GM04504 (cell line): ENCODE results near the gene BCHE.

Experiments used
- DNase-seq: peaks from one replicate; pipeline ENCODE4 v3.0.0-alpha.2; 2012; ENCODE audit warnings: low read depth

The BCHE gene

GRCh38 chr3:165837058-165837525 lies at the start of gene BCHE:
BCHE (minus strand) TSS chr3:165837423; CDS start chr3:165831033, 6,390 bp downstream.
- DNase-seq: no peak

GRCh38 chr3:165885558-165886270 lies 48.5 kb upstream of the BCHE start:
- DNase-seq: no peak

GRCh38 chr3:165884518-165884917 lies 47.3 kb upstream of the BCHE start:
- DNase-seq: no peak

- DNase-seq: no peak
These were observed 46.7 kb upstream of the BCHE start for GRCh38 chr3:165883863-165884478.

- DNase-seq: no peak
These were observed 45.9 kb upstream of the BCHE start for GRCh38 chr3:165883117-165883516.

GRCh38 chr3:165875644-165876043 lies 38.4 kb upstream of the BCHE start:
- DNase-seq: no peak

- no peak for DNase-seq
These were observed 37.7 kb upstream of the BCHE start for GRCh38 chr3:165874663-165875489.

GRCh38 chr3:165868088-165868487 lies 30.9 kb upstream of the BCHE start:
- no peak for DNase-seq

GRCh38 chr3:165859061-165859460 lies 21.8 kb upstream of the BCHE start:
- DNase-seq: no peak

- no peak for DNase-seq
These were observed 18.4 kb upstream of the BCHE start for GRCh38 chr3:165855581-165855980.

- DNase-seq: no peak
These were observed 17.5 kb upstream of the BCHE start for GRCh38 chr3:165854696-165855095.

- DNase-seq: no peak
These were observed 15.5 kb upstream of the BCHE start for GRCh38 chr3:165852711-165853110.

GRCh38 chr3:165852191-165852590 lies 15.0 kb upstream of the BCHE start:
- DNase-seq: no peak

GRCh38 chr3:165846056-165846455 lies 8.8 kb upstream of the BCHE start:
- no peak for DNase-seq

GRCh38 chr3:165839296-165840076 lies 2.3 kb upstream of the BCHE start:
- DNase-seq: no peak

- no peak for DNase-seq
These were observed 578 bp upstream of the BCHE start for GRCh38 chr3:165837801-165838200.

- DNase-seq: no peak
These were observed 1.8 kb downstream of the BCHE start for GRCh38 chr3:165835431-165835830.

- no peak for DNase-seq
These were observed 6.5 kb downstream of the BCHE start for GRCh38 chr3:165830746-165831145.

- no peak for DNase-seq
These were observed 9.3 kb downstream of the BCHE start for GRCh38 chr3:165827883-165828282.

GRCh38 chr3:165827233-165827632 lies 10.0 kb downstream of the BCHE start:
- no peak for DNase-seq

GRCh38 chr3:165820671-165821123 lies 16.5 kb downstream of the BCHE start:
- DNase-seq: no peak

- no peak for DNase-seq
These were observed 20.0 kb downstream of the BCHE start for GRCh38 chr3:165817160-165817709.
